A549 (cell line): Measurements from ENCODE around the gene HTT-AS.

Source experiments
- BHLHE40 ChIP-seq: IDR thresholded peaks from 2 replicates; pipeline ENCODE4 v1.6.1; 2012; ENCODE audit warnings: low read depth, low read length, inconsistent platforms
- CEBPB ChIP-seq, 2 experiments: fragments of >200 bp in 1 of 2; sonication (Bioruptor Twin) in 1 of 2; formaldehyde crosslinking in 1 of 2; IDR thresholded peaks; 2 replicates each; pipeline ENCODE4 v1.6.1; 2012 to 2016
- EP300 ChIP-seq, 2 experiments: fragments of >200 bp; sonication (Bioruptor Twin); formaldehyde crosslinking; IDR thresholded peaks; 2 replicates in 1 of 2; 3 replicates in 1 of 2; pipeline ENCODE4 v1.6.1; 2016 to 2017
- MAFK ChIP-seq: fragments of 450-650 bp; IDR thresholded peaks from 2 replicates; pipeline ENCODE4 v1.6.1; 2014; ENCODE audit not compliant: partially characterized antibody
- MYC ChIP-seq: IDR thresholded peaks from 2 replicates; pipeline ENCODE4 v1.6.1; 2012; ENCODE audit warnings: mild to moderate bottlenecking, inconsistent platforms, low read length, improper control_type of control experiment, borderline replicate concordance
- POLR2A ChIP-seq: IDR thresholded peaks from 2 replicates; pipeline ENCODE4 v1.6.1; 2012; ENCODE audit warnings: mild to moderate bottlenecking, low read length
- RFX5 ChIP-seq: fragments of 450-650 bp; IDR thresholded peaks from 2 replicates; pipeline ENCODE4 v1.7.1; 2014; ENCODE audit warnings: antibody characterized with exemption, mild to moderate bottlenecking, moderate library complexity
- SMC3 ChIP-seq: fragments of >200 bp; sonication (Bioruptor Twin); formaldehyde crosslinking; IDR thresholded peaks from 3 replicates; pipeline ENCODE4 v1.6.1; 2018; ENCODE audit warnings: inconsistent platforms
- TF ChIP-seq, protein P1 (sequence below): fragments of >200 bp; sonication (Bioruptor Twin); formaldehyde crosslinking; IDR thresholded peaks from 3 replicates; pipeline ENCODE4 v1.5.1; 2016

DNA sequence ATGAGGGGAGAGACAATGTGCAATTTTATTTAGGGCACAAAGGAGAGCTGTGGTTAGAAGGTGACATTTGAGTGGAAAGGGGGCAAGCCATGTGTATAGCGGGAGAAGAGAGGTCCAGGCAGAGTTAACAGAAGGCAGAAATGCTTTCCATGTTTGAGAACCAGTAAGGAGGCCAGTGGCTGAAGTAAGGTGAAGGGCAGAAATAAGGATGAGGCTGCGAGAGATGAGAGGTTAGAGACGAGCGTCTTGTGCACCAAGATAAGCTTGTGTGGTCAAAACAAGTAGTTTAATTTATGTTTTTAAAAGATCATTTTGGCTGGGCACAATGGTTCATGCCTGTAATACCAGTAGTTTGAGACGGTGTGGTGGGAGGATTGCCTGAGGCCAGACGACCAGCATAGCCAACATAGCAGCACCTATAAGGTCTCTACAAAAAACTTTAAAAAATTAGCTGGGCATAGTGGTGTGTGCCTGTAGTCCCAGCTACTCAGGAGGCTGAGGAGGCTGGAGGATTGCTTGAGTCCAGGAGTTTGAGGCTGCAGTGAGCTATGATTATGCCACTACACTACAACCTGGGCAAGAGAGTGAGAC, 8.7 kb upstream of the HTT-AS start:
- no peak for TF ChIP-seq EP300 (IDR thresholded peaks at IDR 0.05)
- TF ChIP-seq, protein P1, sequence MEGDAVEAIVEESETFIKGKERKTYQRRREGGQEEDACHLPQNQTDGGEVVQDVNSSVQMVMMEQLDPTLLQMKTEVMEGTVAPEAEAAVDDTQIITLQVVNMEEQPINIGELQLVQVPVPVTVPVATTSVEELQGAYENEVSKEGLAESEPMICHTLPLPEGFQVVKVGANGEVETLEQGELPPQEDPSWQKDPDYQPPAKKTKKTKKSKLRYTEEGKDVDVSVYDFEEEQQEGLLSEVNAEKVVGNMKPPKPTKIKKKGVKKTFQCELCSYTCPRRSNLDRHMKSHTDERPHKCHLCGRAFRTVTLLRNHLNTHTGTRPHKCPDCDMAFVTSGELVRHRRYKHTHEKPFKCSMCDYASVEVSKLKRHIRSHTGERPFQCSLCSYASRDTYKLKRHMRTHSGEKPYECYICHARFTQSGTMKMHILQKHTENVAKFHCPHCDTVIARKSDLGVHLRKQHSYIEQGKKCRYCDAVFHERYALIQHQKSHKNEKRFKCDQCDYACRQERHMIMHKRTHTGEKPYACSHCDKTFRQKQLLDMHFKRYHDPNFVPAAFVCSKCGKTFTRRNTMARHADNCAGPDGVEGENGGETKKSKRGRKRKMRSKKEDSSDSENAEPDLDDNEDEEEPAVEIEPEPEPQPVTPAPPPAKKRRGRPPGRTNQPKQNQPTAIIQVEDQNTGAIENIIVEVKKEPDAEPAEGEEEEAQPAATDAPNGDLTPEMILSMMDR, result no peak
- TF ChIP-seq MAFK, result no peak
- no peak for TF ChIP-seq POLR2A
- no peak for TF ChIP-seq MYC
- TF ChIP-seq RFX5, result no peak
- TF ChIP-seq CEBPB (IDR thresholded peaks at IDR 0.05), result no peak
- no peak for TF ChIP-seq SMC3
- TF ChIP-seq BHLHE40, result no peak
